Tibial artery (tissue), 4 donors: ENCODE results near the gene LTN1.

Source experiments
- DNase-seq, 2 donors: peaks; one replicate each; pipeline ENCODE4 v3.0.0-alpha.2; 2019
- H3K27ac ChIP-seq, 2 donors: fragments of 200-600 bp; sonication (generic) in 1 of 2; 1 replicate in 1 of 2; 2 replicates in 1 of 2; pipeline ENCODE4 v1.5.1; 2018 to 2019; ENCODE audit warnings: mild to moderate bottlenecking in 1 of 2
- H3K27me3 ChIP-seq, 2 donors: fragments of 200-600 bp; sonication (generic) in 1 of 2; one replicate each; pipeline versions ENCODE4 v1.5.1 to v1.6.0; 2016 to 2019
- H3K36me3 ChIP-seq, 3 donors: fragments of 200-600 bp; sonication (generic) in 2 of 3; one replicate each; pipeline ENCODE4 v1.5.1; 2016 to 2019; ENCODE audit warnings: mild to moderate bottlenecking in 2 of 3
- H3K4me1 ChIP-seq, 4 donors: fragments of 200-600 bp; sonication (generic) in 2 of 4; 1 replicate in 3 of 4; 2 replicates in 1 of 4; pipeline ENCODE4 v1.5.1; 2016 to 2019
- H3K4me3 ChIP-seq, 2 donors: fragments of 200-600 bp; sonication (generic) in 1 of 2; 1 replicate in 1 of 2; 2 replicates in 1 of 2; pipeline ENCODE4 v1.5.1; 2018 to 2019; ENCODE audit warnings: mild to moderate bottlenecking in 2 of 2
- H3K9me3 ChIP-seq, 3 donors: fragments of 200-600 bp; sonication (generic) in 1 of 3; one replicate each; pipeline ENCODE4 v1.5.1; 2016 to 2019
- CTCF ChIP-seq, 2 experiments: fragments of 200-600 bp in 1 of 2; fragments of 450-650 bp in 1 of 2; IDR thresholded peaks; one replicate each; pipeline ENCODE4 v1.5.1; 2017 to 2019; ENCODE audit warnings: antibody characterized with exemption in 2 of 2, mild to moderate bottlenecking in 1 of 2, moderate library complexity in 1 of 2
- intact Hi-C: fragments of 100-400 bp; cut with DNase I; formaldehyde crosslinking; loops from one replicate; pipeline ENCODE4 v1.15.0; 2023; ENCODE audit warnings: low total_unique reads

The LTN1 gene

GRCh38 chr21:28992526-28993292 lies at the start of gene LTN1:
TSS of gene LTN1 (minus strand) at chr21:28992877. CDS start at chr21:28992805, 72 bp downstream.
- Histone ChIP-seq H3K4me1 (peaks cover 0 to 35% (median 15%) of the 10 kb centered on the region in 4 donors), H3K36me3 (peaks cover 0 to 6% (median 0%) of the 10 kb centered on the region in 3 donors), H3K9me3 (no peaks in the 10 kb centered on the region), H3K27ac (peak within 1 kb of the TSS; percentile 89 to 94), H3K27me3 (no peaks in the 10 kb centered on the region), H3K4me3 (peak within 1 kb of the TSS; percentile 80 to 91)
- DNase-seq: peak; percentile 99
- intact Hi-C loops: no loop called here
- no peak for TF ChIP-seq CTCF (IDR thresholded peaks at IDR 0.05)

DNA sequence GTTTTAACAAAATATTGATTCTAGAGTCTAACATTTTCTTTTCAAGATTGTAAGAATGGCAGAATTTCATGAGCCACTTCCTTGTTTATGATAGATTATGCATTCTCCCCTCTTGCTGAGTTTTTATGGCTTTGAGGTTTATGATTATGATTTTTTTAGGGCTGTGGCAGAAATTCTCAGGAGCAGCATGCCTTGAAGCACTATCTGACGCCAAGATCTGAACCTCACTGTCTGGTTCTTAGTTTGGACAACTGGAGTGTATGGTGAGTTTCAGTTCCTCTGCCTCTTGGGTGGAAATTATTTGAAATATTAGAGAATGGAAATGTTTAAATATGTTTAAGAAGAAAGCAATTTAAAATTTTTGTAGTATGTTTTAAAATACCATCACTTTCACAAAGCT lies 42.0 kb upstream of the LTN1 start:
- DNase-seq: no peak
- H3K4me1 ChIP-seq: peaks cover 0 to 3% (median 0%) of the 10 kb centered on the region in 4 donors
- intact Hi-C loops: no loop called here
- no peaks in the 10 kb centered on the region for H3K27me3 ChIP-seq
- no peak overlapping the region for H3K4me3 ChIP-seq
- peaks cover 72 to 91% (median 74%) of the 10 kb centered on the region in 3 donors for H3K36me3 ChIP-seq
- TF ChIP-seq CTCF (IDR thresholded peaks at IDR 0.05): no peak
- H3K27ac ChIP-seq: peak overlapping the region in 1 of 2 donors; percentile 4
- H3K9me3 ChIP-seq: no peaks in the 10 kb centered on the region

- Histone ChIP-seq H3K36me3 (peaks cover 66 to 90% (median 67%) of the 10 kb centered on the region in 3 donors), H3K9me3 (no peaks in the 10 kb centered on the region), H3K27ac (no peak overlapping the region), H3K27me3 (no peaks in the 10 kb centered on the region), H3K4me1 (peaks cover 0 to 9% (median 0%) of the 10 kb centered on the region in 4 donors), H3K4me3 (no peak overlapping the region)
- TF ChIP-seq CTCF (IDR thresholded peaks at IDR 0.05): no peak
- intact Hi-C loops: no loop called here
- no peak for DNase-seq
Observed at GRCh38 chr21:29033871-29034270, 41.2 kb upstream of the LTN1 start.

- H3K9me3 ChIP-seq: no peaks in the 10 kb centered on the region
- no peak for DNase-seq
- H3K27me3 ChIP-seq: no peaks in the 10 kb centered on the region
- intact Hi-C loops: no loop called here
- no peak overlapping the region for H3K27ac ChIP-seq
- no peak for TF ChIP-seq CTCF (IDR thresholded peaks at IDR 0.05)
- no peak overlapping the region for H3K4me3 ChIP-seq
- H3K4me1 ChIP-seq: peaks cover 0 to 9% (median 0%) of the 10 kb centered on the region in 4 donors
- peaks cover 68 to 90% (median 71%) of the 10 kb centered on the region in 3 donors for H3K36me3 ChIP-seq
Observed at GRCh38 chr21:29033301-29033700, 40.6 kb upstream of the LTN1 start.

DNA sequence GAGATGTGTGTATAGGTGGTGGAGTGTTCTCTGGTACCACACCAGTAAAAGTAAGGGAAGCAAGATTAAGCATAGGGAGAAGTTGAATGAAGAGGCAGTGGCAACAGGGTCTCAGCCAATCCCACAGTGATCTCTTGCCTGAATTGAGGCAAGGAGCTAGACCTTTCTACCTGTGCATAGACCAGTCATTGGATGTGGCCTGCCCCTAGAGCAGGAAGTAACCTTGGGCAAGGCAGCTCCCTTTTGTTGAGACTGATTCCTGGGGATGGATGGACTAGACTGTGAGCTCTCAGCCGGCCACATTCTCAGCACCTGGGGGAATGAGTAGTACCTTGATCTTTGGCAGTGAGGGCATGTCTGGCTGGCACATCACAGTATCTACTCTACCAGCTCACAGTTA lies 38.2 kb upstream of the LTN1 start:
- Histone ChIP-seq H3K27ac (no peak overlapping the region), H3K4me1 (peaks cover 0 to 23% (median 5%) of the 10 kb centered on the region in 4 donors), H3K36me3 (peaks cover 44 to 69% (median 54%) of the 10 kb centered on the region in 3 donors), H3K9me3 (no peaks in the 10 kb centered on the region), H3K4me3 (no peak overlapping the region), H3K27me3 (no peaks in the 10 kb centered on the region)
- no peak for DNase-seq
- intact Hi-C loops: no loop called here
- TF ChIP-seq CTCF (IDR thresholded peaks at IDR 0.05): no peak
